Panc1 (cell line): Measurements from ENCODE around the gene FAM83G.

Experiments used
- CTCF ChIP-seq: fragments of 450-650 bp; IDR thresholded peaks from 2 replicates; pipeline ENCODE4 v1.5.1; 2017; ENCODE audit warnings: mild to moderate bottlenecking
- POLR2AphosphoS5 ChIP-seq: IDR thresholded peaks from 2 replicates; pipeline ENCODE4 v1.6.1; 2012; ENCODE audit warnings: mild to moderate bottlenecking, low read depth, low read length, moderate library complexity
- SIN3A ChIP-seq: IDR thresholded peaks from 2 replicates; pipeline ENCODE4 v1.6.1; 2012; ENCODE audit warnings: low read depth, mild to moderate bottlenecking, low read length, moderate library complexity, borderline replicate concordance; ENCODE audit not compliant: insufficient read depth
- TCF7L2 ChIP-seq: IDR thresholded peaks from 2 replicates; pipeline ENCODE4 v1.6.1; 2011; ENCODE audit warnings: mild to moderate bottlenecking, low read depth, low read length, inconsistent platforms
- TF ChIP-seq, protein P1 (sequence below), 2 experiments: IDR thresholded peaks; 2 replicates each; pipeline ENCODE4 v1.6.1; 2011 to 2012; ENCODE audit warnings: low read depth in 2 of 2, control low read depth in 1 of 2, low read length in 1 of 2, mild to moderate bottlenecking in 1 of 2, moderate library complexity in 1 of 2; ENCODE audit not compliant: insufficient read depth in 1 of 2

GRCh38 chr17:18968945-18969887 is 35.3 kb downstream of the FAM83G start:
- no peak for TF ChIP-seq CTCF
- TF ChIP-seq, protein P1, sequence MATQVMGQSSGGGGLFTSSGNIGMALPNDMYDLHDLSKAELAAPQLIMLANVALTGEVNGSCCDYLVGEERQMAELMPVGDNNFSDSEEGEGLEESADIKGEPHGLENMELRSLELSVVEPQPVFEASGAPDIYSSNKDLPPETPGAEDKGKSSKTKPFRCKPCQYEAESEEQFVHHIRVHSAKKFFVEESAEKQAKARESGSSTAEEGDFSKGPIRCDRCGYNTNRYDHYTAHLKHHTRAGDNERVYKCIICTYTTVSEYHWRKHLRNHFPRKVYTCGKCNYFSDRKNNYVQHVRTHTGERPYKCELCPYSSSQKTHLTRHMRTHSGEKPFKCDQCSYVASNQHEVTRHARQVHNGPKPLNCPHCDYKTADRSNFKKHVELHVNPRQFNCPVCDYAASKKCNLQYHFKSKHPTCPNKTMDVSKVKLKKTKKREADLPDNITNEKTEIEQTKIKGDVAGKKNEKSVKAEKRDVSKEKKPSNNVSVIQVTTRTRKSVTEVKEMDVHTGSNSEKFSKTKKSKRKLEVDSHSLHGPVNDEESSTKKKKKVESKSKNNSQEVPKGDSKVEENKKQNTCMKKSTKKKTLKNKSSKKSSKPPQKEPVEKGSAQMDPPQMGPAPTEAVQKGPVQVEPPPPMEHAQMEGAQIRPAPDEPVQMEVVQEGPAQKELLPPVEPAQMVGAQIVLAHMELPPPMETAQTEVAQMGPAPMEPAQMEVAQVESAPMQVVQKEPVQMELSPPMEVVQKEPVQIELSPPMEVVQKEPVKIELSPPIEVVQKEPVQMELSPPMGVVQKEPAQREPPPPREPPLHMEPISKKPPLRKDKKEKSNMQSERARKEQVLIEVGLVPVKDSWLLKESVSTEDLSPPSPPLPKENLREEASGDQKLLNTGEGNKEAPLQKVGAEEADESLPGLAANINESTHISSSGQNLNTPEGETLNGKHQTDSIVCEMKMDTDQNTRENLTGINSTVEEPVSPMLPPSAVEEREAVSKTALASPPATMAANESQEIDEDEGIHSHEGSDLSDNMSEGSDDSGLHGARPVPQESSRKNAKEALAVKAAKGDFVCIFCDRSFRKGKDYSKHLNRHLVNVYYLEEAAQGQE (IDR thresholded peaks at IDR 0.05; ENCODE audit: insufficient read depth in 1 of 2, low read depth in 2 of 2, low read length in 1 of 2) = no peak
- no peak for TF ChIP-seq TCF7L2
- no peak for TF ChIP-seq POLR2AphosphoS5
- TF ChIP-seq SIN3A = no peak
